HuH-7.5 (cell line): ENCODE measurements around the gene AJAP1.

ENCODE experiments used
- DNase-seq: peaks from one replicate; pipeline ENCODE4 v3.0.0; 2011; ENCODE audit warnings: low spot score

The AJAP1 gene

DNA sequence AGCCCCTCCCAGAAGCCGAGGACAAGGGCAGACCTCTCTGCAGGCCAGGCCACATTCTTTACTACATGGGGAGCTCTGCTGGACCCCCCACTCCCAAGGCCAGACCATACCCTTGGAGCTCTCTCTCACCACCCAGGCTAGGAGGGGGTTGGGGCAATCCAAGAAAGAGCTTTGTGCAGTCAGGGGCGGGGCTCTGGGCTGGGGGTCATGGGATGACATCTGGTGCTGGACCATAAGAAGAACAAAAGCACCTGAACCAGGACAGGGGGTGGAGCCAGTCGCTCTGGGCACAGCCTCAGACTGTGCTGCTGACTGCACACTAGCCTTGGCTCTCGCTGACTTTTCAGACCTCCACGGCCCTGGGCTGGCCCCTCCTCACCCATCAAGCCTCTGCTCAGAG, 23.1 kb upstream of the AJAP1 start:
- no peak for DNase-seq

DNA sequence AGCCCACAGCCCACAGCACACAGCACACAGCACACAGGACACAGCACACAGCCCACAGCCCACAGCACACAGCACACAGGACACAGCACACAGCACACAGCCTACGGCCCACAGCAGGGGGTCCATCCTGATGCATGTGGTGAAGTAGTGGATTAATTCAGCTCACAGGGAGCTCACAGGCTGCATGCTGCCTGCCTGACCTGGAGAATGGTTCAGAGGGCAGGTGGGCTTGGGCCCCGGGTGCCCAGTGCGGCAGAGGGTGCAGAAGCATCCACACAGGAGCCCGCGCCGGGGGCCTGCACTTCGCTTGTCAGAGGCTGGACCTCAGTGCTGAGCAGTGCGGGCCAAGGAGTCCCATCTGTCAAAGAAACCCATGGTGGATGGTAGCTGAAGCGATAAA, 21.1 kb upstream of the AJAP1 start:
- no peak for DNase-seq

DNA sequence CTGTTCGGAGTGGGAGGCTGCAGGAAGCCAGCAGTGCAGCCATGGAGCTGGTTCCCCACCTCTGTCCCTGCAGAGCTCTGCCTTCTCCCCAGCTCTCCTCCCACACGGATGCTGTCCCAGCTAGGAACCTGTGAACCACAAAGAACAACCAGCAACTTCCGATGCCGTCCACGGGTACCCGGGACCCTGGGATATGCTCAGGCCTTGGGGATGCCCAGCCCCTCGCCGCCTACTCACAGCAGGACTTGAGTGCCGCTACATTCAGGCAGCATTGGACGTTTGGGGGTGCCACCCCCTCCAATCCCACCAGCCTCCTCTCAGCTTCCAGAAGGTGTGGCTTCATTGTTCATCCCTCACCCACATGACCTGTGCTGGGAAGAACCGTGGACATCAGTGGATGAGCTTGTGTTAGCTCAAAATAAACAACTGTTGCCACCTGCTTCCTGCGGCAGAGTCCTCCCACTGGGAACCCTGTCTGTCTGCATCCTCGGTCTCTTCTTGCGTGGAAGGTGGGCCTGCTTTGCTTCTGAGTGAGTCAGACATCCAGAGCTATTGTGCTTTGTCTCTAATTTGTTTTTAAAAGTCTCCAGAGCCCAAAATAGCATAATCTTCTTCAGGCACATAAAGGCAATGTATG, 20.1 kb upstream of the AJAP1 start:
- no peak for DNase-seq

DNA sequence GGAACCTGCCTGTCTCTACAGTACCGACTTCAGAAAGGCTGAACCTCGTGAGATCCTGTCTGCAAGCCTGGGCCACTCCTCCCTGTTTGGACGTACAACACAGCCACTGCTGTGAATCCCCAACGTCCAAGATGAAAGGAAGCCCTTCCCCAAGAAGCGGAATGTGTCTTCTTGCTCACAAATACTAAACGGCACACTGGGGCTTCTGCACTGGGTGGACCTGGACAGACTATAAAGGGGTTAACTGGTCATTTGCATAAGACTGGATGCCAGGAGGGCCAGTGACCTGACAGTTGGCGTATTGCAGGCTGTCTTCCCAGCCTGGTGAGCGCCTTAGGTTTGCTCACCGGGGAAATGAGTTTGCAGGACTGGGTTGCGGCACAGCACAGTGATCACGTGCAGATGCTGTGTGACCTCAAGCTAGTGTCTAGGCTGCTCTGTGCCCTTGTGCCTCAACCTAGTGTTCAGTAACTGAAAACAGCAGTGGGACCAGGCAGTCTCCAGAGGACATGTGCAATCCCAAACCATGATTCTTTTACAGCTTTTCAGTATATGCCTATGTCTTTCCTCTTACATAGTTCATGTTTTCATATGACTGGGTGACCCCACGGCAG, 19.5 kb upstream of the AJAP1 start:
- no peak for DNase-seq

DNA sequence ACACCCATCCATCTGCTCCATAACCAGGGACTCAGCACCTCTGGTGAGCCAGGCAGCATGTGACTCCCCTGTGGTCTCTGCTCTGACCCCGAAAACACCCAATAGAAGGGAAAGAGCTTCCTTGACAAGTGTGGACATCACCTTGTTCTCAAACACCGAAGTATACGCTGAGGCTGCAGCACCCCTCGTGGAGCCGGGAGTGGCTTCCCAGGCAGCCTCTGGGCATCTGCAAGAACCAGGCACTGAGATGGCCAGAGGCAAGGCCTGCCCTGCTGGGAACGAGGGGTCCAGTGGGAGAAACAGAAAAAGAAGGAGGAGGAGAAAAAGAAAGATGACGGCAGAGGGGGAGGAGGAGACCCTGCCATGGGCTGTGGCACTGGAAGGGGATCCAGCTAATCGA, 18.2 kb upstream of the AJAP1 start:
- no peak for DNase-seq

DNA sequence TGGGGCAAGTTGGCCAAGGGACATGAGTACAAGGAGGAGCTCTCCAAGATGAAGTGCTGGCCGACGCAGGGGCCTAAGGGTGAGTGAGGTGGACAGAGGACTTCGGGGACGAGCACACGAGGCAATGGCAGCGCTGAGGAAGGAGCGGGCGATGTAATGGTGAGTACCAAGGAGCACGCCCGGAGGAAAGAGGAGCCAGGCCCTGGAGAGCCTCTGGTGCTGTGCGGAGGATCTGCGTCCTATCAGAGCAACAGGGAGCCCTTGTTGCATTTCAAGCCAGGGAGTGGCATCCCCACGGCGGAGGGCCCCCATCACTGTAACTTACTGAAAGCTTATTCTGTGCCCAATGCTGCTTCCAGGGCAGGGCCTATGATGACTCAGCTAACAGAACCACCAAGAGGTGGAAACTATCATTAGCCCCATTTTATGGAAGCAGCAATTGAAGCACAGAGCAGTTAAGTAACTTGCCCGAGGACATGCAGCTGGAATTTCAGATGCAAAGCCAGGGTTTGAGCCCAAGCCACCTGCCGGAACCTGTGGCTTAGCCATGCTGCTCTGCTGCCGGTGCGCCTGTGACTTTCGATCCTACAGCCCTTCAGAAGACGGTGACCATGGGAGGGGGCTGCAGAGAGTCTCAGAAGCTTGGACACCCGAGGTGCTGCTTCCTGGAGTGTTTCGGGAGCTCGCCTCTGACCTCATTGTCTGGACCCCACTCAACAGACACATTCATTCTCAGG, 17.6 kb upstream of the AJAP1 start:
- DNase-seq = no peak

DNA sequence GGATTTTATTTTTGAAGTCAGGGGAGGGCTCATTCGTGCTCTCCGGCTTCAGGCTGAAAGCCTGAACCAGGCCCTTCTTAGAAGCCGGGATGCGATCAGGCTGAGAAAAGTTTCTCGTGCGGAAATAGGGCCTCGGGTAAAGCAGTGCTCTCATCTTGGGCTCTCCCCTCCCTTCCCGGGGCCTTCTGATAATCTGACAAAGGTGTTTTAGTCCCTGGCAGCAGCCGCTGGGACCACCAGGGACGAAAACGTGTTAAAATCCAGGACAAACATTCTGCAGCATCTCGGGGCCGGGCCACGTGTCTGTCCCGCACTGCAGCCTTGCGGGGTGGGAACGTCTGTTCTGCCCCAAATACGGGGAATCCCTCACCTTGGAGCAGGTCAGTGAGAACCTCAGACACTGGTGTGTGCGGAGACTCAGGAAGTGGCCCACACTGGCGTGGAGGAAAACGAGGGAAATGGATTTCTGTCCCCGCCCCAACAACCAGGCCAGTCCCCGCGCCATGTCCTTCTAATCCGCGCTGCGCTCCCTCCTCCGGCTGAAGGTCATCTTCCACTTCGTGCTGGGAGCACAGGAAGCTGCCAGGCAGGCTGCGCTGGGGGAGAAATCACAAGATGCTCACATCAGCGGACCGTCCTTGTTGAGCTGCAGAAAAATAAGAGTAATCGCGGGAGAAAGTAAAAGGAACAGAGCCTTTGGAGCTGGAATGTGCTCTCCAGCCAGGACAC, 16.6 kb upstream of the AJAP1 start:
- DNase-seq = no peak

DNA sequence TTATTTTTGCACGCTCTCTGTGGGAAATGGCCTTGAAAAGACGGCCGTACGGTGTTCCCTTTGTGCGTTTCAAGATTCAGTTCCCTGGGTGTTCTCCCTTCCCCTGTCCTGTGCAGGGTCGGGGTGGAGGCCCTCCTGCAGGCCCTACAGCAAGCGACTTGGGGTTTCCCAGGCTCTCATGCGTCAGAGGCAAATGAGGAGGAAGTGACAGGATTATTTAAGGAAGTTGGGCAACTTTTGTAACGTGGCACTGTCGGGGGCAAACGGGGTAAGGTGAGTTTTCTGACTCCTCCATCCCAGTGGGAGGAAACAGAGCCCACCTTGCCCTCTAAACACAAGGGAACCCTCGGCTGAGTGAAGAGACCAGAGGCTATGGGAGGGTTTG, 16.1 kb upstream of the AJAP1 start:
- no peak for DNase-seq

DNA sequence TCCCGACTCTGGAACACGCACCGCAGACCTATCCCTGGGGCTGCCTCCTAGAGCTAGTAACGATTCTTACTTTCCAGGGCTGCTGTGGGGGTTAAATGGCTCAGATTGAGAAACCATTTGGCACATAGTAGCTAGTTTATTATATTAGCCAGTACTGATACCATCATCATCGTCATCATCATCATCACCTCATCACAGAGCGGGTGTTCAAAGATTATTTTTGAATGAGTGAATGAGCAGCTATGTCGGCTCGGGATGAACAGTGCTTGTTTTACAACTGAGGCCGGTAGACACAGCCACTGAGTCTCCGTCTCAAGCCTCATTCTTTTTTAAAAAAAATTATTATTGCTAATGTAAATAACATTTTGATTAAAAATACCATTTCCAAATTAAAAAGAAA, 13.5 kb upstream of the AJAP1 start:
- DNase-seq = no peak

DNA sequence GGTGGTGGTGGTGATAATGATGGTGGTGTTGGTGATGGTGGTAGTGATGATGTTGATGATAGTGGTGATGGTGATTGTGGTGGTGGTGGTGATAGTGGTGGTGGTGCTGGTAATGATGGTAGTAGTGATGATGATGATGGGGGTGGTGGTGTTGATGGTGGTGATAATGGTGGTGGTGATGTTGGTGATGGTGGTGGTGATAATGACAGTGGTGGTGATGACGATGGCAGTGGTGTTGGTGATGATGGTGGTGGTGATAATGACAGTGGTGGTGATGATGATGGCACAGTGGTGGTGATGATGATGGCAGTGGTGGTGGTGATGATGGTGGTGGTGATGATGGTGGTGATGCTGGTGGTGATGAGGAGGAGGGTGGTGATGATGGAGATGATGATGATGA, 7.0 kb upstream of the AJAP1 start:
- DNase-seq = no peak

DNA sequence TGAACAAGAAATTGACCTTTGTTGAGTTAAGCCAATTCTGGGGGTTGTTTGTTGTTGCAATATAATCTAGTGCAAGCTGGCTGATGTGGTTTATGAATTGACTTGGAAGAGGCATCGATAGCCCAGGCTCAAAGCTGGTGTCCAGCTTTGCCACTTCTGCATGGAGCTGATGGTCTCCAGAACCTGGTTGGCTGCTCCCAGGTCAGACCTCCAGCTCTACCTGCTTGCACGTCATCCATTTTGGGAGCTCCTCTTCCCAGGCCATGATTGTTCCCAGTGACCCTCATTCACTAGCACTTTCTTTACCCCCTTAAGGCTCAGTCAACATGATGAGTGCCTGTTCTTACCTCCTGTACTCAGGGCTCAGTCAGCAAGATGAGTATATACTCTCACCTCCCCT, 5.8 kb upstream of the AJAP1 start:
- DNase-seq = no peak

DNA sequence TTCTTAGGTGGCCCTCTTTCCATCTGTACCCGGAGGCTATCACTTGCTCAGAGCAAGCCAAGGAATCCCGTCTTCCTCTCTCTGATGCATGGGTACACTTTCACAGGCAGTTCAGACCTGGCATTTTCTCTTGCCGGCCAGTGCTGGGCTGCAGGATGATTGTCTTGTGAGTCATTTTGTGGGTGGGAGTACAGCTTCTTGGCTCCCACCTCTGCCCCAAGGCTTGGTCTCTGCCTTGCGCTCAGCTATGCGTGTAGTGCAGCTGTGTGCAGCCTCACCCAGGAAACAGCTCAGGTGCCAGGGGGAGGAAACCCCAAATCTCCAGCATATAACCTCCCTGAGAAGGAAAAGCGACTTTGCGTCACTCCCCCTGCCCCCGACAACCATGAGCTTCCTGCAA, 3.9 kb upstream of the AJAP1 start:
- no peak for DNase-seq

DNA sequence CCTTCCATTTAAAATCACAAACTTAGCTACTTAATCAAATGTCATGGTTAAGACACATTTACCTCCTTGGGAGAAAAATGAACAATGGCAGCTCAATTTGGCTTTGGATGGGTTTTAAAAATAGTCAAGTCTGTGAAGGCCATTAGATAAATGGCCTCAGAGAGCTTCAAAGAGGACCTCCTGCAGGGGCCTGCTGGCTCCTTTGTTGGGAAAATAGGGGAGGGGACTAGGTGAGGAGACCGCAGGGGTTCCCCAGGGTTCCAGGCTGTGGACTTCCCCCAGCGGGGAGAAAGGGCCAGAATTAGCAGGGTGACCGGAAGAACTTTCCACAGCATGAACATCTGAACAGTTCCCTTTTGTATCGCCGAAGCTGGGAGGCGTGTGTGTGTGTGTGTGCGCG, 3.4 kb upstream of the AJAP1 start:
- no peak for DNase-seq

DNA sequence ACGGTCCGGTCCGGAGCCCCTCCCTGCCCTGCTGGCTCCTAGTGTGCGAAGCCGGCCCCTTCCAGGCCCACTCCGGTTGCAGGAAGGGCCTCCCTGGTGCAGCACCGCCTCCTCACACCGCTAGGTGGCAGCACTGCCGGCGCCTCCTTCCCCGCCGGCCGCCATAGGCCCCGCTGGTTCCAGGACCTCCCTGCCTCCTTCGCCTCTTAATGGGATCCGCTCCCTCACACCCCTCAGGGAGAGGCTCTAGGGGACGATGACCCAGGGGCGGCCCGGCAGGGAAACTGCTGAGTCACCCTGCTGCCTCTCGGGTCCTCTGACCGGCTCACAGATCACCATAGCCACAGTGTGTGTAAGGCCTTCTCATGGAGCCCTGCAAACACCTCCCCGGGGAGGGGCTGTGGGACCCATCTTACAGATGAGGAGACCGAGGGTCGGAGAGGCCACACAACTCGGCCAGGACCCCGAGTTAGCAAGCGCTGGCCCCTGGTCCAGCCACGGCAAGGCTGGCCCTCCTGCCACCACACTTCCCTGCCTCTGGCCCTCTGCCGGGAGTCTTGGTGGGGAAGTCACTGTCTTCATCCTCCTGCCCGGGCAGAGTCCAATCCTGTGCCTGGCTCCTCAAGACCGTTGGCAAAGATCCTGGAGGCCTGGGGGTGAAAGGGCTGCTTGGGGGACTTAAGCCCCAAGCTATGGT, 1.6 kb upstream of the AJAP1 start:
- DNase-seq = peak; percentile 89

DNA sequence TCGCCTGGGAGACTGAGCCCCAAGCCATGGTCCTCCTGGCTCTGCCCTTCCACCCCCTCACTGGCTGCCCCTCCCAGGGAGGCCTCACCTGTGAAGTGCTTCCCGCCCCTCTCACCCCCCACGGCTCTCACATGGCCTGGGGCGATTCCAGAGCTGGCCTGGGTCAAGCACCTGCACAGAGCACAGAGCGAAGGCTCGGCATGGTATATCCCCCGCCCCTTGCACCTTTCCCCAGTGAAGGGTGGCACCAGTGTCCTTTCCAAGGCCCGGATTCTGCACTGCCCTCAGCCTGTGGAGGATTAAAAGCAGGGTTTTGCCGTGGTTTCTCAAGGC, 1.1 kb upstream of the AJAP1 start:
- DNase-seq = no peak

DNA sequence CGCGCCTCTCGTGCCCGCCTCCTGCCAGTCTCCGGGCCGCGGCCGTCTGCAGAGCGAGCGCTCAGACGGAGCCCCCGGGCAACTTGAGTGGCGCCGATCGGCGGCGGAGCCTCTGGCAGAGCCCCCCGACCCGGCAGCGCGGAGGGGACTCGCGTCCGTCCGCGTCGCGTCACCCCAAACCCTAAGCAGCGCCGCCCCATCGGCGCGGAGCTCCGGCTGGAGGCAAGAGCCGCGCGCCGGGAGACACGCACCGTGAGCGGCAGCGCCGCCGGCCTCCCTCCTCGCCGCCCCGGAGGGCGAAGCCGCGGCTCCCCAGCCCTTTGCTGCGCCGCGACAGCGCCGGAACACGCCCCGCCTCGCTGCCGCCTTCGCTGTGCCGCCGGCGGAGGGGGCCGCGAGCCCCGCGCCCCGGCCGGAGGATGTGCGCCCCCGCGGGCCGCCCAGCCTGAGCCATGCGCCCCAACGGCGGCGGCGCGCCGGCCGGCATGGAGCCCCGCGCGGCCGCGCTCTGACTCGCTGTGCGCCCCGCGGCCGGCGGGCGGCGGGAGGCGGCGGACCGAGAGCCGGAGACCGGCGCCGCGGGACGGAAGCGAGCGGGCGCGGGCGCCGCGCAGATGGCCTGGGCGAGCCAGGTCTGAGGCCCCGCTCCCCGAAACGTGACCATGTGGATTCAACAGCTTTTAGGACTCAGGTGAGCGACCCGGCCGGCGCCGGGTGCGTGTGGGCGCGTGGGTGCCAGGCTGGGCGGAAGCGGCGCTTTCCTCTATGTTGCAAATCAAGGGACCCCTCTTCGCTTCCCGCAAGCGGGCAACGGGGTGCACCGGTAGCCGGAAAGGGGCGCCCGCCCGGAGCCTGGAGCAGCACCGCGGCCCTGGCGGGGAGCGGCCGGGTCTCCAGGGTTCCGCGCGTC, 610 bp downstream of the AJAP1 start:
- no peak for DNase-seq

DNA sequence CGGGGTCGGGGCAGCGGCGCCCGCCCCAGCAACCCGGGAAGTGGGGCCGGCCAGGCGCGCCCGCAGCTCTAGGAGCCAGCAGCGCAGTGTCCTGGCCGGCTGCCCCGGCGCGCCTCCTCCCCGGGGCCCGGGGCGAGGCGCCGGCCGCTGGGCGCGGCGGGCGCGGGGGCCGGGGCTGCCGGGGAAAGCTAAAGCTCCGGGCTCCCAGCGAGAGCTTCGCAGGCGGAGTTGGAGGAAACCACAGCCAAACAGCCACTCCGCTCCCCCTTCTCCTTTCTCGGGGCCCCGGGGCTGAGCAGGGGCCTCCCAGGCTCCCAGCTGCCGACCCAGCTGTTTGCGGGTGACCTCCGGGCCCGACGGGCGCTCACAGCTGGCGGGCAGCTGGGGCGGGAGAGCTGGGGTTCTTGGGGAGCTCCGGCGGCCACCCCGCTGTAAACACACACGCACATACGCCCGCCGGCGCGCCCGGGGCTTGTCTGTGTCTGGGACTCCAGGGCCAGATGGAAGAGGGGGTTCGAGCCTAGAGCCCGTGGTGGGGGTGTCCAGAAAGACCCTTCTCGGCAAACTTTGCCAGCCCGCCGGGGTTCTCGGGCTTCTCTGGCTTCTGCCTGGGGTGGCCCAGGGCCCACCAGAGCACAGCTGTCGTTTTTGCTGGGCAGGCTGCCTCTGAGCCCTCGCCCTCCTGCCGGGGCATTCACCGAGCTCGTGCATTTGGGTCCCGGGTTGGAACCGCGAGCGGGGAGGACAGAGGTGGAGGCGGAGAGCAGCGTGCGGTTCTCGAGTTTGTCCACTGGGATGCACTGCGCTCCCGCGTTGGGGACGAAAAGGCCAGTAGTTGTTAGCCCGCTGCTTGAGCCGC, 1.5 kb downstream of the AJAP1 start:
- DNase-seq = peak; percentile 68

DNA sequence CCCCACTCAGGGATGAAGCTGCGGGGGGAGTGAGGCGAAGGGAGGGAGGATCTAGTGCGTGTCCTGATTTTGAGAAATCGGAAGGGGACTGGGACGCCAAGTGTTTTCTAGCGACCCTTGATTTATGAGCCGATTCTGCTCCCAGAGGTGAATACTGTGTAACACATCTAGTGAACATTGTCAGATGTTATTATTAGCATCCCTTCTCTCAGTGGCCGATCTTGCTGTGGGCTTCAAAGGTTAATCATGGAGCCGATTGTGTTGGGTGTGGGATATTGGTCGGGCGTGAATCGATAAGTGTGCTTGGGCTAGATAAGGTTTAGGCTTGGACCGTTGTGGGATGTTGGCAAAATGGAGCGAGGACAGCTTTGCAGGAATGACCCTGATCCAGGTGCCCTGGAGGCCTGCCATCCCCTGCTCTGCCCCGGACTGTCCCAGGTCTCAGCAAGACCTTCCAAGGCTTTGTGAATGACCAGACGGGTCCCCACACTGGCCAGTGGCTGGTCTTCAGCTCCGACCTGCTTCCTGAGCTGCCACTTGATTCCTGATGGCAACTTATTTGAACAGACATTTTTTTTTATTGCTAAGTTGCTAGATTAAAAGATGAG, 2.2 kb downstream of the AJAP1 start:
- DNase-seq = no peak

DNA sequence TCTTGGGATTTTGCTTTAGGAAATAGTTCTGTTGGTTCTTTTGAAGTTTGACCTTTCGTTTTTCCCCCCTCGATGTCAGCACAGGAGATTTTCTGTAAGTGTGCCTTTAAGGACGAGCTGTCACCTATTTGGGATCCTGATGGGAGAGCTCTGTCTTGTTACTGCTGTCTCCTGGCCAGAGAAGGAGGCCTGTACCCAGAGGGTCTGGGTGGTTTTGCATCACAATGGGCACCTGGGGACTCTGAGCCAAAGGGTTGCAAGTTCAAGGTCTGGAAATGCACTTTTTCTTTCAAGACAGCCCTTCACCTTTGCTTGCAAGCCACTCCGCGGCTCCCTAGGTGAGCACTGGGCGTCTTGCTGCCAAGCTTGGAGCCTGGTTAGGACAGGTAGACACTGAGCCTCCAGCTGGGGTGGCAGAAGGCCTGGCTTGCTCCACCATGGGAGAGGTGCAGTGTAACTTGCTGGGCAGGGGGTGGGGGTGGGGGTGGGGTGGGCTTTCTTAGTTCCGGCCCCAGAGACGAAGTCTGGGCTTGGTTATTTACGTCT, 2.9 kb downstream of the AJAP1 start:
- DNase-seq = no peak
